ENCODE data around the gene JAG1.
A peak's percentile ranks its signal among the peaks of the same experiment; 100 is the strongest.

DNA sequence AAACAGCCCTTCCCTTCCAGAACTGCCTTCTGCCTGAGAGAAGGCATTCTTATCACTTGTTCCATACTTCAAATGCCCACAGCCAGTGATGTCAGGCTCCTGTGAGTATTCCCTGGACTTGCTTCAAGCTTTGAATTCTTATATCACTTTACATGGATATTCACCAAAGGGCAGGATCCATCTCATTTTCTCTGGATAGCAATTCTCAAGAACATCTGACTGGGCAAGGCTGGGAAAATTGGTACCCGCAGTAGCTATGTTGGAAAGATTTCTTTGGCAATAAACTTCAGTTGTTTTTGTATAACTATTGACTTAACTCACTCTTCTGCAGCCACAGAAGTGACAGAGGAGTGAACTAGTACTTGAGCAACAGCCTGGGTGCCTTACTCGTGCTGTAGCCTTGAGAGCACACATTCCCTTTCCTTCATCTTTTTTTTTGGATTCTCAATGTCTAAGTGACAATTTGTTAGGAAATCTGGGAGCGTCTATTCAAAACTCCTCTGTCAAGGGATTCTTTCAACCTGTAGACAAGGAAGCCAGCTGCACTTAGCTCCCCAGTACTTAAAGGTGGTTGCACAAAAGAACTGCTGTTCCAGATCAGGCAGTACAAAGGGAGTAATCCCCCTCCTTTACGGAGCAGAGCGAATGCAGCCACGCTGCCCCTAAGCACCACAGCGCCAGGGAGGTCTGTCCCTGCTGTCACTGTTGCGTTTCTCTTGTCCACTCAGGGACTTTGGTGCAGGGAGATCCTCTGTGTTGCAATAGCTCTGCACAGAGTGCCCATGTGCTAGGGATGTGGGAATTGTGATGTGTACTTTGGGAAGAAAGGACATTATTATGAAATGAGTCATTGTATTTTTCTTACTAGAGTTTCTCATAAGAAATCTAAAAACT, 69.6 kb downstream of the JAG1 start:
- peak in 2 of 3 donors; percentile 89 to 91 for TF ChIP-seq POLR2AphosphoS5 (IDR thresholded peaks at IDR 0.05)
- TF ChIP-seq, protein P1, sequence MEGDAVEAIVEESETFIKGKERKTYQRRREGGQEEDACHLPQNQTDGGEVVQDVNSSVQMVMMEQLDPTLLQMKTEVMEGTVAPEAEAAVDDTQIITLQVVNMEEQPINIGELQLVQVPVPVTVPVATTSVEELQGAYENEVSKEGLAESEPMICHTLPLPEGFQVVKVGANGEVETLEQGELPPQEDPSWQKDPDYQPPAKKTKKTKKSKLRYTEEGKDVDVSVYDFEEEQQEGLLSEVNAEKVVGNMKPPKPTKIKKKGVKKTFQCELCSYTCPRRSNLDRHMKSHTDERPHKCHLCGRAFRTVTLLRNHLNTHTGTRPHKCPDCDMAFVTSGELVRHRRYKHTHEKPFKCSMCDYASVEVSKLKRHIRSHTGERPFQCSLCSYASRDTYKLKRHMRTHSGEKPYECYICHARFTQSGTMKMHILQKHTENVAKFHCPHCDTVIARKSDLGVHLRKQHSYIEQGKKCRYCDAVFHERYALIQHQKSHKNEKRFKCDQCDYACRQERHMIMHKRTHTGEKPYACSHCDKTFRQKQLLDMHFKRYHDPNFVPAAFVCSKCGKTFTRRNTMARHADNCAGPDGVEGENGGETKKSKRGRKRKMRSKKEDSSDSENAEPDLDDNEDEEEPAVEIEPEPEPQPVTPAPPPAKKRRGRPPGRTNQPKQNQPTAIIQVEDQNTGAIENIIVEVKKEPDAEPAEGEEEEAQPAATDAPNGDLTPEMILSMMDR (IDR thresholded peaks at IDR 0.05) = no peak
- no peak for TF ChIP-seq POLR2A (IDR thresholded peaks at IDR 0.05)

All from suprapubic skin (tissue), 4 donors.